OCI-LY3 (cell line): ENCODE data around the gene RALY.

Experiments used
- H2AFZ ChIP-seq: fragments of 200-600, 300-600 bp; shearing (Covaris generic); 2 replicates; pipeline ENCODE4 v1.6.0; 2014; ENCODE audit warnings: antibody characterized with exemption, low read depth, low read length
- H3K27ac ChIP-seq: fragments of 200-600, 300-600 bp; sonication (generic); 2 replicates; pipeline ENCODE4 v1.5.1; 2014; ENCODE audit warnings: mild to moderate bottlenecking, low read length, moderate library complexity, mixed read lengths
- H3K27me3 ChIP-seq: fragments of 200-600, 300-600 bp; sonication (generic); 2 replicates; pipeline ENCODE4 v1.6.1; 2014; ENCODE audit warnings: low read depth, low read length, mixed read lengths
- H3K36me3 ChIP-seq: fragments of 200-600, 300-600 bp; sonication (generic); replicated peaks from 2 replicates; pipeline ENCODE3; 2014; ENCODE audit warnings: low read depth, low read length, mixed read lengths
- H3K4me1 ChIP-seq: fragments of 300-600, 200-600 bp; sonication (generic); 2 replicates; pipeline ENCODE4 v1.6.1; 2014; ENCODE audit warnings: low read length, mixed read lengths
- H3K4me2 ChIP-seq: fragments of 200-600, 300-600 bp; sonication (generic); 2 replicates; pipeline ENCODE4 v1.6.1; 2014; ENCODE audit warnings: low read length, mixed read lengths
- H3K4me3 ChIP-seq: fragments of 300-600, 200-600 bp; sonication (generic); 2 replicates; pipeline ENCODE4 v1.5.1; 2014; ENCODE audit warnings: antibody characterized with exemption, mild to moderate bottlenecking, low read length, moderate library complexity
- H3K79me2 ChIP-seq: fragments of 300-600, 200-600 bp; shearing (Covaris generic); 2 replicates; pipeline ENCODE4 v1.6.1; 2014; ENCODE audit warnings: mild to moderate bottlenecking, low read length, mixed read lengths
- H3K9ac ChIP-seq: fragments of 300-600, 200-600 bp; shearing (Covaris generic); 2 replicates; pipeline ENCODE4 v1.6.0; 2014; ENCODE audit warnings: mild to moderate bottlenecking, low read length, moderate library complexity
- H3K9me3 ChIP-seq: fragments of 200-600, 300-600 bp; shearing (Covaris generic); 2 replicates; pipeline ENCODE4 v1.6.1; 2014; ENCODE audit warnings: low read length, mixed read lengths; ENCODE audit not compliant: insufficient read depth
- H4K20me1 ChIP-seq: fragments of 200-600, 300-600 bp; sonication (generic); 2 replicates; pipeline ENCODE4 v1.6.1; 2016; ENCODE audit warnings: low read length, mixed read lengths; ENCODE audit not compliant: insufficient read depth
- EZH2phosphoT487 ChIP-seq: fragments of 200-600 bp; shearing (Covaris generic); IDR thresholded peaks from 2 replicates; pipeline ENCODE4 v1.6.1; 2018; ENCODE audit warnings: antibody characterized with exemption, mixed run types, low read depth
- TF ChIP-seq, protein P1 (sequence below): fragments of 200-600, 300-600 bp; sonication (generic); IDR thresholded peaks from 2 replicates; pipeline ENCODE4 v1.5.1; 2014; ENCODE audit warnings: antibody characterized with exemption, low read length, low read depth

The RALY gene

DNA sequence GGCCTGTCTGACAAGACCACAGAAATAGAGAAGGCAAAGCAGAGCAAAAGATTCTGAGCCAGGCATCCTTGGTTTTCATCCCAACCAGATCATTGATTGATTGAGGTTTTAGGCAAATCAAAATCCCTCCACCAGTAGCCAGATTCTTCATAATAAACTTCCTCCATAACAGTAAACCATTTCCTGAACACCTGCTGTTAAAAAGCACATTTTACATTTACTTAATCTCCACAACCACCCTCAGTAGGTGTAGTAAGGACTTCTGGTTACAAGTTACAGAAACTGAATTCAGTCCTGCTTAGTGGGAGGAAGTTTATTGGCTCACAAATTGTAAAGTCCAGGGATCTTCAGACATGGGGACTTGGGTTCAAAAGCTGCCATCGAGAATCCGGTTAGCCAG, 90.1 kb downstream of the RALY start:
- Histone ChIP-seq H4K20me1 (peaks cover 29% of the 10 kb centered on the region), H3K9me3 (no peaks in the 10 kb centered on the region), H3K4me3 (no peak overlapping the region), H2AFZ (no peak overlapping the region), H3K79me2 (peaks cover 10% of the 10 kb centered on the region; the same call in 1 of the 2 replicates), H3K36me3 (peaks cover 49% of the 10 kb centered on the region), H3K4me2 (no peak overlapping the region), H3K4me1 (no peaks in the 10 kb centered on the region), H3K27ac (no peak overlapping the region), H3K27me3 (no peaks in the 10 kb centered on the region), H3K9ac (no peak overlapping the region)
- TF ChIP-seq EZH2phosphoT487: no peak
- TF ChIP-seq, protein P1, sequence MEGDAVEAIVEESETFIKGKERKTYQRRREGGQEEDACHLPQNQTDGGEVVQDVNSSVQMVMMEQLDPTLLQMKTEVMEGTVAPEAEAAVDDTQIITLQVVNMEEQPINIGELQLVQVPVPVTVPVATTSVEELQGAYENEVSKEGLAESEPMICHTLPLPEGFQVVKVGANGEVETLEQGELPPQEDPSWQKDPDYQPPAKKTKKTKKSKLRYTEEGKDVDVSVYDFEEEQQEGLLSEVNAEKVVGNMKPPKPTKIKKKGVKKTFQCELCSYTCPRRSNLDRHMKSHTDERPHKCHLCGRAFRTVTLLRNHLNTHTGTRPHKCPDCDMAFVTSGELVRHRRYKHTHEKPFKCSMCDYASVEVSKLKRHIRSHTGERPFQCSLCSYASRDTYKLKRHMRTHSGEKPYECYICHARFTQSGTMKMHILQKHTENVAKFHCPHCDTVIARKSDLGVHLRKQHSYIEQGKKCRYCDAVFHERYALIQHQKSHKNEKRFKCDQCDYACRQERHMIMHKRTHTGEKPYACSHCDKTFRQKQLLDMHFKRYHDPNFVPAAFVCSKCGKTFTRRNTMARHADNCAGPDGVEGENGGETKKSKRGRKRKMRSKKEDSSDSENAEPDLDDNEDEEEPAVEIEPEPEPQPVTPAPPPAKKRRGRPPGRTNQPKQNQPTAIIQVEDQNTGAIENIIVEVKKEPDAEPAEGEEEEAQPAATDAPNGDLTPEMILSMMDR: no peak

DNA sequence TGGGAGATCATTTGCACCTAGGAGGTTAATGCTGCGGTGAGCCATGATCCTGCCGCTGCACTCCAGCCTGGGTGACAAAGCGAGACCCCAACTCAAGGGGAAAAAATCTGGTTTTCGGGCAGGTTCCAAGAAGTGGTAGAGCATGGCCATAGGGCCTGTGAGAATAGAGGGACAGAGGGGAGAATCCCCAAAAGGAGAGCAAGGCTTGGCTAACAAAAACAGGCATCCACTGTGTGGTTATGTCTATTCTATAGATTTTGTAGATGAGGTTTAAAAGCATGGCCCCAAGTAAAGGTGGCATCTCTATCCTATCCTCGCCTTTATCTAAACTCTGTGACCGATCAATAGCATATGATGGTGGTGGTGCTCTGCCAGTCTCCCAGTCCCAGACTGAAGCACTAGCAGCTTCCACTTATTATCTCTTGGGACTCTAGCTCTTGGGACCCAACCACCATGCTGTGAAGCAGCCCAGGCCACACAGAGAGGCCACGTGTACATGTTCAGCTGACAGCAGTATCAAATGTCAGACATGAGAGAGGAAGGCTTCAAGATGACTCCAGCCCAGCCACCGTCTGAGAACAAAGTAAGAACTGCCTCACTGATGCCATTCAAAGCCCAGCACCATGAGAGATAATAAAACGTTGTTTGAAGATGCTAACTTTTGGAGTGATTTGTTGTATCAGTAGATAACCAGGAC, 90.7 kb downstream of the RALY start:
- no peak overlapping the region for H3K9ac ChIP-seq
- TF ChIP-seq, protein P1: no peak
- no peak for TF ChIP-seq EZH2phosphoT487
- H3K79me2 ChIP-seq: peaks cover 14% of the 10 kb centered on the region; the same call in 1 of the 2 replicates
- no peak overlapping the region for H2AFZ ChIP-seq
- no peaks in the 10 kb centered on the region for H3K9me3 ChIP-seq
- no peak overlapping the region for H3K4me2 ChIP-seq
- peaks cover 53% of the 10 kb centered on the region for H3K36me3 ChIP-seq
- H3K4me1 ChIP-seq: no peaks in the 10 kb centered on the region
- no peaks in the 10 kb centered on the region for H3K27me3 ChIP-seq
- no peak overlapping the region for H3K27ac ChIP-seq
- H3K4me3 ChIP-seq: no peak overlapping the region
- peaks cover 33% of the 10 kb centered on the region for H4K20me1 ChIP-seq

DNA sequence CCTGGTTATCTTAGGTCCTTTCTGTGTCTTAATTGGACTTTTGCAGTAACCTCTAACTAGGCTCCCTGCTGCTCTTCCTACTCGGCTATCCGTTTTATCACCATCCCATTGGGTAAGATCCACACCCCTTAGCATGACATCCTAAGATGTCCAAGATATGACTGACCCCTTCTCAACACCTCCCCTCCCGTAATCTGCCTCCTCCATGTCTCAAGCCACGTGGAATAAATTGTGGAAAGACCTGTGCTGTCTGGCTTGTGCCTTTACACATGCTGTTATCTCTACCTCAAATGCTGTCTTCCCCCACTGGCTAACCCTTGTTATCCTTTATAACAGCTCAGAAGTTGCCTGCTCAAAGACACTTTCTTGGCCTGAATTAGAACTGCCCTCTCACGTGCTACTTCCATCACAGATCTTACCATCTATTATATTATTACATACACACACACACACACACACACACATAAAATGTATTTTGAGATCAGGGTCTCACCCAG, 91.9 kb downstream of the RALY start:
- Histone ChIP-seq H3K4me2 (no peak overlapping the region), H2AFZ (no peak overlapping the region), H3K9me3 (no peaks in the 10 kb centered on the region), H3K79me2 (peaks cover 19% of the 10 kb centered on the region; the same call in 1 of the 2 replicates), H3K36me3 (peaks cover 58% of the 10 kb centered on the region), H3K27ac (no peak overlapping the region), H3K4me3 (no peak overlapping the region), H4K20me1 (peaks cover 40% of the 10 kb centered on the region), H3K9ac (no peak overlapping the region), H3K27me3 (no peaks in the 10 kb centered on the region), H3K4me1 (no peaks in the 10 kb centered on the region)
- TF ChIP-seq, protein P1: no peak
- TF ChIP-seq EZH2phosphoT487: no peak

DNA sequence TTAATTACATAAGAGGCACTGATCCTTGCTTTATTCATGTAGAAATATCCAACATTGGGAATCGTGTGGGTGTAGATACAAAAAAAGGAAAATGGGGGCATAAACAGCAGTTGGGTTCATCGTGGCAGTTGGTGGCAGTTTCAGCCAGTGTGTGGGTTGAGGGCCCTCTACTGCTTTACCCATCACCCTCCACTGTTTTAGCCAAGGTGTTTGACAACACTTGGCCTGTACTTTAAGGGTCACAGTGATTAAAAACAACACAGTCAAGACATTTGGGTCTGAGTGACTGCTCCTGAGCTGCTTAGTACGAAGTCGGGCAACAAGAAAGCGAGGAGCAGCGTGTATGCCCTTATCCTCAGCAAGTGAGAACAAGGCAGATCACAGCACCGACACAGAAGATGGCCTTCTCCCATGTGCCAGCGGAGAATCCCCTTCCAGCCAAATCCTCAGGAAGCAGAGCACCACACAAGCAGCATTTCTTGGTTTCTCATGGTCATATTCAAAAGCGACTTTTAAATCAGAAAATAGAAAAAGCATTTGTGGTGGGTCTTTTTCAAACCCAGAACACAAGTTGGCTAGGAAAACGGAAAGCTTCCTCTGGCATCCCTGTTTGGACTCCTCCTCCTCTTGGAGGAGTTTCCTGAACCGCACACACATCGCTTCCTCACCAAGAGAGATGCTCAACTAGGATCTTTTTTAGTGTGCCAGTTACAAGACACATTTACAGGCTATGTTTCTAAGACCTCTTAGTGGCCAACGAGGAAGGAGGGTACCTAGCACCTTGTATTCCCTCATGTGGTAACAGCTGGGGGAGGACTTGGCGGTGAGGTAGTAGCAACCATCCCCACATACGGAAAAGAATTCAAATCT, 94.8 kb downstream of the RALY start:
- no peak overlapping the region for H3K4me2 ChIP-seq
- H3K9ac ChIP-seq: no peak overlapping the region
- H3K79me2 ChIP-seq: peaks cover 29% of the 10 kb centered on the region
- H3K4me3 ChIP-seq: no peak overlapping the region
- H4K20me1 ChIP-seq: peaks cover 38% of the 10 kb centered on the region
- H2AFZ ChIP-seq: no peak overlapping the region
- peaks cover 67% of the 10 kb centered on the region for H3K36me3 ChIP-seq
- H3K27ac ChIP-seq: no peak overlapping the region
- no peaks in the 10 kb centered on the region for H3K27me3 ChIP-seq
- H3K9me3 ChIP-seq: no peaks in the 10 kb centered on the region
- no peaks in the 10 kb centered on the region for H3K4me1 ChIP-seq
- TF ChIP-seq EZH2phosphoT487: no peak
- TF ChIP-seq, protein P1: no peak
